ENCODE data around the gene PCDHGA6. TPM values are rescaled to one million over a fixed set of nuclear protein-coding genes. Genes with fewer than 3 reads are reported as not detected.

The PCDHGA6 gene
- total RNA-seq, 1 donor from 2014 or later: 0.41 TPM

DNA sequence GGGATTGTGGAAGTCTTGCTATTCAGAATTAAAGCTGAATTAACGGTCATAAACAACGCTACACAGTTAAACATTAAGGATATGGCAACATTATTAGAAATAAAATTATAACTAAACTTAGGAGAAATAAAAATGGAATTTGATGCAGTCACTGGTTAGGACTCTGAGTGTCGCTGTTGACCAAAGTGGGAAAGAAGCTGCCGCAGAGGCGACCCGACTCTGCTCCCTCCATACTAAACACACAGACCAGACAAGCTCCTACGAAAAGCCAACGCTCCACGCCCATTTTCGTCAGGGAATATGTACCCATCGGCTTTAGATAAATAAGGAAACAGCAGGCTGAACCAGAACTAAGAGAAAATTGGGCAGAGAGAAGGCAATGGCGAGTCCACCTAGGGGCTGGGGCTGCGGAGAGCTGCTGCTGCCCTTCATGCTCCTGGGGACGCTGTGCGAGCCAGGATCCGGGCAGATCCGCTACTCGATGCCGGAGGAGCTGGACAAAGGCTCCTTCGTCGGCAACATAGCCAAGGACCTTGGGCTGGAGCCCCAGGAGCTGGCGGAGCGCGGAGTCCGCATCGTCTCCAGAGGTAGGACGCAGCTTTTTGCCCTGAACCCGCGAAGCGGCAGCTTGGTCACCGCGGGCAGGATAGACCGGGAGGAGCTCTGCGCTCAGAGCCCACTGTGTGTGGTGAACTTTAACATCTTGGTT, 9.6 kb upstream of the PCDHGA6 start, which contains the start of gene PCDHGA5:
PCDHGA5 (plus strand) TSS at position 211 of the 709 bp plus-strand sequence; CDS start at position 380, 169 bp downstream.
- Mint-ChIP-seq H3K36me3 (ENCODE audit: low read depth, unreplicated experiment) (peaks cover 13% of the 10 kb centered on the region), H3K27me3 (ENCODE audit: low read depth, unreplicated experiment) (no peaks in the 10 kb centered on the region), H3K4me3 (ENCODE audit: unreplicated experiment) (no peak within 1 kb of the TSS), H3K4me1 (ENCODE audit: low read depth, unreplicated experiment) (no peaks in the 10 kb centered on the region), H3K27ac (ENCODE audit: unreplicated experiment) (no peak within 1 kb of the TSS), H3K9me3 (ENCODE audit: unreplicated experiment) (peaks cover 29% of the 10 kb centered on the region)
- DNase-seq (ENCODE audit: low read depth) (peak; percentile 4), FAIRE-seq (no peak)
- Histone ChIP-seq H3K9ac (ENCODE audit: low read length) (no peak within 1 kb of the TSS), H4K20me1 (ENCODE audit: insufficient read depth, low read length) (no peaks in the 10 kb centered on the region), H3K27me3 (ENCODE audit: insufficient read depth, low read length) (peaks cover 24% of the 10 kb centered on the region), H3K4me3 (ENCODE audit: insufficient read depth, low read depth, low read length) (peak within 1 kb of the TSS; percentile 28), H3K9me3 (ENCODE audit: insufficient read depth, low read depth, low read length) (peaks cover 54% of the 10 kb centered on the region), H3K27ac (ENCODE audit: low read depth, low read length) (no peak within 1 kb of the TSS), H3K4me2 (ENCODE audit: low read length) (peak within 1 kb of the TSS; percentile 55), H3K79me2 (ENCODE audit: insufficient read depth, low read length) (no peaks in the 10 kb centered on the region), H2AFZ (ENCODE audit: low read depth, low read length) (peak within 1 kb of the TSS; percentile 55), H3K36me3 (ENCODE audit: insufficient read depth, low read length) (no peaks in the 10 kb centered on the region), H3K4me1 (ENCODE audit: insufficient read depth, low read length) (no peaks in the 10 kb centered on the region)
- TF ChIP-seq EZH2 (IDR thresholded peaks at IDR 0.05; ENCODE audit: insufficient read depth, low read length): no peak
- TF ChIP-seq, protein P1, sequence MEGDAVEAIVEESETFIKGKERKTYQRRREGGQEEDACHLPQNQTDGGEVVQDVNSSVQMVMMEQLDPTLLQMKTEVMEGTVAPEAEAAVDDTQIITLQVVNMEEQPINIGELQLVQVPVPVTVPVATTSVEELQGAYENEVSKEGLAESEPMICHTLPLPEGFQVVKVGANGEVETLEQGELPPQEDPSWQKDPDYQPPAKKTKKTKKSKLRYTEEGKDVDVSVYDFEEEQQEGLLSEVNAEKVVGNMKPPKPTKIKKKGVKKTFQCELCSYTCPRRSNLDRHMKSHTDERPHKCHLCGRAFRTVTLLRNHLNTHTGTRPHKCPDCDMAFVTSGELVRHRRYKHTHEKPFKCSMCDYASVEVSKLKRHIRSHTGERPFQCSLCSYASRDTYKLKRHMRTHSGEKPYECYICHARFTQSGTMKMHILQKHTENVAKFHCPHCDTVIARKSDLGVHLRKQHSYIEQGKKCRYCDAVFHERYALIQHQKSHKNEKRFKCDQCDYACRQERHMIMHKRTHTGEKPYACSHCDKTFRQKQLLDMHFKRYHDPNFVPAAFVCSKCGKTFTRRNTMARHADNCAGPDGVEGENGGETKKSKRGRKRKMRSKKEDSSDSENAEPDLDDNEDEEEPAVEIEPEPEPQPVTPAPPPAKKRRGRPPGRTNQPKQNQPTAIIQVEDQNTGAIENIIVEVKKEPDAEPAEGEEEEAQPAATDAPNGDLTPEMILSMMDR (IDR thresholded peaks at IDR 0.05; ENCODE audit: insufficient read depth, low read depth, low read length): no peak

DNA sequence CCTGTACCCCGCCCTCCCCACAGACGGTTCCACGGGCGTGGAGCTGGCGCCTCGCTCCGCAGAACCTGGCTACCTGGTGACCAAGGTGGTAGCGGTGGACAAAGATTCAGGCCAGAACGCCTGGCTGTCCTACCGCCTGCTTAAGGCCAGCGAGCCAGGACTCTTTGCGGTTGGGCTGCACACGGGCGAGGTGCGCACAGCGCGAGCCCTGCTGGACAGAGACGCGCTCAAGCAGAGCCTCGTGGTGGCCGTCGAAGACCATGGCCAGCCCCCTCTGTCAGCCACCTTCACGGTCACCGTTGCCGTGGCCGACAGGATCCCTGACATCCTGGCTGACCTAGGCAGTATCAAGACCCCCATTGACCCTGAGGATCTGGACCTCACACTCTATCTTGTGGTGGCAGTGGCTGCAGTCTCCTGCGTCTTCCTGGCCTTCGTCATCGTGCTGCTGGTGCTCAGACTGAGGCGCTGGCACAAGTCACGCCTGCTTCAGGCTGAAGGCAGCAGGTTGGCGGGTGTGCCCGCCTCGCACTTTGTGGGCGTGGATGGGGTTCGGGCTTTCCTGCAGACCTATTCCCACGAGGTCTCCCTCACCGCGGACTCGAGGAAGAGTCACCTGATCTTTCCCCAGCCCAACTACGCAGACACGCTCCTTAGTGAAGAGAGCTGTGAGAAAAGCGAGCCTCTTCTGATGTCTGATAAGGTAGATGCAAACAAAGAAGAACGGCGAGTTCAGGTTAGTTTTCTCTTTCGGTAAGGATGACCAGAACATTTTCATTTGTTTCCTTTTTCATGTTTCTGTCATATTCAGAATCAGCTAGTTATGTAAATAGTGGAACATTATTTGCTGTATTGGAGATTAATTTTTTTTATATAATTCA, 7.4 kb upstream of the PCDHGA6 start:
- H3K9me3 Mint-ChIP-seq (ENCODE audit: unreplicated experiment): peaks cover 20% of the 10 kb centered on the region
- FAIRE-seq (no peak), DNase-seq (ENCODE audit: low read depth) (no peak)
- Histone ChIP-seq H4K20me1 (ENCODE audit: insufficient read depth, low read length) (no peaks in the 10 kb centered on the region), H3K27ac (ENCODE audit: low read depth, low read length) (no peak overlapping the region), H3K79me2 (ENCODE audit: insufficient read depth, low read length) (no peaks in the 10 kb centered on the region), H3K4me1 (ENCODE audit: insufficient read depth, low read length) (no peaks in the 10 kb centered on the region), H3K9ac (ENCODE audit: low read length) (no peak overlapping the region), H3K36me3 (ENCODE audit: insufficient read depth, low read length) (no peaks in the 10 kb centered on the region), H3K9me3 (ENCODE audit: insufficient read depth, low read depth, low read length) (peaks cover 52% of the 10 kb centered on the region), H2AFZ (ENCODE audit: low read depth, low read length) (no peak overlapping the region), H3K4me3 (ENCODE audit: insufficient read depth, low read depth, low read length) (no peak overlapping the region), H3K27me3 (ENCODE audit: insufficient read depth, low read length) (peaks cover 18% of the 10 kb centered on the region), H3K4me2 (ENCODE audit: low read length) (no peak overlapping the region)
- TF ChIP-seq EZH2 (IDR thresholded peaks at IDR 0.05; ENCODE audit: insufficient read depth, low read length): no peak
- TF ChIP-seq, protein P1 (IDR thresholded peaks at IDR 0.05; ENCODE audit: insufficient read depth, low read depth, low read length): no peak
- no peak overlapping the region for H3K27ac Mint-ChIP-seq (ENCODE audit: unreplicated experiment)
- no peak overlapping the region for H3K4me3 Mint-ChIP-seq (ENCODE audit: unreplicated experiment)
- H3K36me3 Mint-ChIP-seq (ENCODE audit: low read depth, unreplicated experiment): peaks cover 9% of the 10 kb centered on the region
- H3K4me1 Mint-ChIP-seq (ENCODE audit: low read depth, unreplicated experiment): no peaks in the 10 kb centered on the region
- H3K27me3 Mint-ChIP-seq (ENCODE audit: low read depth, unreplicated experiment): no peaks in the 10 kb centered on the region

Data from astrocyte (in vitro differentiated cells and primary cell).